HG02943 (cell line): ENCODE results near the gene FBRS.
"Not testable (repeated sequence)": the region's sequence is repeated elsewhere in the genome, so short reads cannot be mapped to it uniquely, and the experiment has no call there.

Experiments used
- ATAC-seq: cut with Tn5 transposase; IDR thresholded peaks from one replicate; pipeline ENCODE4 v1.9.1; 2021; ENCODE audit warnings: mild to moderate bottlenecking, low read depth, moderate library complexity; ENCODE audit not compliant: unreplicated experiment

The FBRS gene

DNA sequence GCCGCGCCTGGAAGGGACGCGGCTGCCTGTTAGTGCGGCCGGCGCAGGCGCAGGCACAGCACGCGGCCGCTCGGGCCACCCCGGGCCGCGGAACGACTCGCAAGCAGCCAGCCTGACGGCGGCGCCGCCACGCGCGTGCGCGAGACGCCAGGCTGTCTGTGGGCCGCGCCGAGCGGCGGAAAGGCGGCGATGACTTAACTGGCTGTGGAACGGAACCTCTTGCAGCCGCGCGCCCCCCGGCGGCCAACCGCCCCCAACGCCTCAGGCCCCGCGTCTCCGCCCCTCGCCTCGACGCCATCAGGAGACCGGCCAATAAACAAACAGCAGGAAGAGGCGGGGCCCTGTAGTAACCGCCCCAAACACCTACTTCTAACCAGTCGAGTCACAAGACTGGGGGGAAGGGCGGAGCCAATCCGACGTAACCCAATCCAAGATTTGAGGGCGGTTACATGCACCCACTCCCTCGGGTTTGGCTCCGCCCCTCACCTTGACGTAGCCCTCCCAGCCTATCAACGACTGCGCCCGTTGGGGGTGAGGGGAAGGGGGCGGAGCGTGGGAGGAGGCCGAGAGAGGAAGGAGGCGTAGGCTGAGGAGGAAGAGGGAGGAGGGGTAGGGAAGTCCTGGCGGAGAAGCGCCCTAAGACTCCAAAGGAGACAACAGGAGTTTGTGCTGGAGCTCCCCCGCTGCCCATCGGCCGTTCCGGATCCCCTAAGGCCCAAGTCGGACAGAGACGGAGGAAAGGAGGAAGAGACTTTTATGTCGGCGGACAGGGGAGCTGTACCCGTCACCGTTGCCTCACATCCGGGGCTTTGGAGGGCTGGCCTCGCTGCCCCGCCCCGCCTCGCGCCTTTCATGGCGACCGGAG lies at the start of gene FBRS:
TSS of gene FBRS (plus strand) at position 566 of the 865 bp plus-strand sequence. CDS start 1,088 bp downstream, outside the sequence.
- ATAC-seq = peak; percentile 71

GRCh38 chr16:30609002-30609925 lies 49.0 kb upstream of the FBRS start:
- ATAC-seq = peak; percentile 30

GRCh38 chr16:30609926-30610839 lies 48.0 kb upstream of the FBRS start, which contains the start of gene ZNF689:
Gene ZNF689, minus strand, starts transcription at chr16:30610389. Its CDS starts 348 bp downstream, at chr16:30610041.
- peak; percentile 83 for ATAC-seq

DNA sequence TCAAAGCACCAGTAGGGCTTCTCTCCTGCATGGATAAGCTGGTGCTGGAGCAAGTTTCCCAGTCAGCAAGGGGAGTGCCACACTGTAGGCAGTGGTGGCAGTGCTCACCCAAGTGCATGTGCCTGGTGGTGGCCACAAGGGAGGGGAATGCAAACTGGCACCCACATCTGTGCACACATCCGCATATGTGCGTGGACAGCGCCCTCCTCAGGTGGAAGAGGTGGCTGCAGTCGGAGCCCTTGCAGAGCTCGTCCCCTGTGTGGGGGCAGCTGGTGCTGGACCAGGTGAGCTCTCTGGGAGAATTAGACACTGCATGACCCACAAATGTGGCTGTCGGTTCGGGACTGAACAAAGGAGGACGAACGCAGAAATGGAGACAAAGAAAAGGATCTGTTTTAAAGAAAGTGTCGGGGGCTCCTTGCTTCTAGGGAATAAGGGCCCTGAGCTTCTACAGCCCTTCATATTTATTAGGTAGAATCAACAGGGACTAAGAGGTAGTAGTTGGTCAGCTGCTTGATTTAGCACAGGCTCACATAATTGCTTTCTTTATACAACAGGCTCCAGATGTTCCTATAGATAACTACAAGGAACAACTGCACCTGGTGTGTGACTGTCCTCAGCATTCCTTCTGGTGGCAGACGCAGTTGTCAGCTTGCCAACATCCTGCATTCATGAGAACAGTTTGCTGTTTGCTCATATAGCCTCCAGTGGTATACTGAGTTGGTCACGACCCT lies 42.7 kb upstream of the FBRS start:
- no peak for ATAC-seq

GRCh38 chr16:30619202-30619601 lies 39.0 kb upstream of the FBRS start:
- ATAC-seq = no peak

- ATAC-seq = no peak
Measured at GRCh38 chr16:30619638-30620037, 38.6 kb upstream of the FBRS start.

DNA sequence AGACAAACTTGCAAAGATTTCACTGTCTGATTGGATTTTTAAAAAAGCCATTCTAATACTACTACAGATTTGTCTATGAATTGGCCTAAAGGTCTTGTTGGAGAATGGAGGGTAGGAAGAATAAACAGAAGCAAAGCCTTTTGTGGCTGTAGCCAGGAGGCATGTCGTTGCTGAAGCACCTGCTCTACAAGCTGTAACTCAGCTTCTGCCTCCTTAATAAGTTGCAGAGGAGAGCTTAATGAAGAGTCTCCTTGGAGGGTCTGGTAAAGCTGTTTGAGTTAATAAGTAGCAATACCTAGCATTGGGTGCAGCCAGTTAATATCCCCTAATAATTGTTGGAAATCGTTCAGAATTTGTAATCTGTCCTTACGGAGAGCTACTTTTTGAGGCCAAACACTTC lies 38.1 kb upstream of the FBRS start:
- ATAC-seq = no peak

DNA sequence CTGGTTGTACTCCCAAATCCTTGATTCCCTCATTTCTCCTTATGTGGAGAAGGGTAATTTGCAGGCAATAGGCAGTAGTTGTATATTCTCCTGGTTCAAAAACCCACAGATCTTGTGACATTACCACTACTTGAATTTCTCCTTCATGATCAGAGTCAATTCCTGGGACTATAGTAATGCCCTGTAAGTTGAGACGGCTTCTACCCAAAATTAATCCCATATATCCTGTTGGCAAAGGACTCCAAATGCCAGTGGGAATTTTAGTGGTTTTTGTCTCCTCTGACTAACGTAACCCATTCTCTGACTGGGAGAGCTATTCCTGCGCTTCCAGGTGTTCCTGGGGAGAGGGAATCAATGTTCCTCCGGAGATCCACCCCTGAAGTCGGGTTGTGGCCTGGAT lies 36.5 kb upstream of the FBRS start:
- no peak for ATAC-seq

- ATAC-seq = no peak
Measured at GRCh38 chr16:30622455-30623032, 35.7 kb upstream of the FBRS start.

- no peak for ATAC-seq
Measured at GRCh38 chr16:30623536-30624283, 34.5 kb upstream of the FBRS start.

GRCh38 chr16:30626236-30626635 lies 32.0 kb upstream of the FBRS start:
- ATAC-seq = no peak

DNA sequence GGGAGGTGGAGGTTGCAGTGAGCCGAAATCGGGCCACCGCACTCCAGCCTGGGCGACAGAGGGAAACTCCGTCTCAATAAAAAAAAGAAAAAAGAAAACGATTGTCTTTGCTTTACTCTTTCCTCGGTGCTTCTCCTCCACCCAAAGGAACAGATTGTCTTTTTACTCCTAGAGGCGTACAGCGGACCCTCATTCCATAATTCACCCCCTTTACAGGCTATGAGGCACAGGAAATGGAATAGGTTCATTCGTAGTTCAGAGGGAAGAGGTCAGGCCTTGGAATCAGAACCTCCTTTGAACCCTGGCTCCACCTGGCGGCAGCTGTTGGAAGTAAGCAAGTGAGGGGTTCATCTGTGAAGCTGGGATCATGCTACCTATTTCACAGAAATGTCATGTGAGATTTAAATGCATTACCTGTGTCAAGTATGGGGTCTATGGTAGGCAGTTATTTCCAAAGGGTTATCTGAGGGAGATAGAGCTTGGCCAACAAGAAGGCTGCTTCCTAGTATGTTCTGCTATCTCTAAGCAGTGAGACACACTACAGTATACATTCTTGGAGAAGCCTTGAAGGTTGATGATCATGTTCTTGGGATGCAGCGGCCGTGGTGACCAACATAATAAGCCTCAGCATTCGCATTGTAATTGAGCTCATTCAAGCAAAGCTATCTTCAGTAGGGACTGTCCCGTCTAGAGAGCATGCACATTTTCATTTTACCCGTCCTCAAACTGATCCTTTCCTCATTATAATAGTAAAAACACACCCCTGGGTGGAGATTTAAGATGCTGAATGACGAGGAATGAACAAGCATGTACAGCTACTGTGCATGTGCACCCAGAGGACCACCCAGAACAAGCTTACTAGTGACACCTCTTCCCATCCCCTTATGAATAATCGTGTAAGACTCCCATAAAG lies 29.3 kb upstream of the FBRS start:
- no peak for ATAC-seq

GRCh38 chr16:30632454-30632853 lies 25.8 kb upstream of the FBRS start:
- ATAC-seq = not testable (repeated sequence)

- no peak for ATAC-seq
Measured at GRCh38 chr16:30633526-30633925, 24.7 kb upstream of the FBRS start.

DNA sequence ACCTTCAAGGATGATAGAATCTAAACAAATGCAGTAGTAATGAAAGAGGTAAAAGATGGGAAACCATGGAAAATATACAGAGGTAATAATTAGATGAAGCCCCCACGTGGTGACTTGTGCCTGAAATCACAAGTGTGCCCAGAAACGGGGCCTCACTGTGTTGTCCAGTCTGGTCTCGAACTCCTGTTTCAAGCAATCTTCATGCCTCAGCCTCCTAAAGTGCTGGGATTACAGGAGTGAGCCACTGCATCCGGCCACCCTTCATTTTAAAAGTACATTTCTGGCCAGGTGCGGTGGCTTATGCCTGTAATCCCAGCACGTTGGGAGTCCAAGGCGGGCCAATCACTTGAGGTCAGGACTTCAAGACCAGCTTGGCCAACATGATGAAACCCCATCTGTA lies 21.6 kb upstream of the FBRS start:
- ATAC-seq = no peak

DNA sequence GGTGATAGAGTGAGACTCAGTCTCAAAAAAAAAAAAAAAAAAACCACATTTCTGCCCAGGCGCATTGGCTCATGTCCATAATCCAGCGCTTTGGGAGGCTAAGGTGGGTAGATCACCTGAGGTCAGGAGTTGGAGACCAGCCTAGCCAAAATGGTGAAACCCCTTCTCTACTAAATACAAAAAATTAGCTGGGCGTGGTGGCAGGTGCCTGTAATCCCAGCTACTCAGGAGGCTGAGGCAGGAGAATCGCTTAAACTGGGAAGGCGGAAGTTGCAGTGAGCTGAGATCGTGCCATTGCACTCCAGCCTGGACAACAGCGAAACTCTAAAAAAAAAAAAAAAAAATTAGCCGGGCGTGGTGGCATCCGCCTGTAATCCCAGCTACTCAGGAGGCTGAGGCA lies 21.1 kb upstream of the FBRS start:
- not testable (repeated sequence) for ATAC-seq

- ATAC-seq = no peak
Measured at GRCh38 chr16:30637944-30638343, 20.3 kb upstream of the FBRS start.
